ENCODE results near the gene DUSP2.
"Not testable (repeated sequence)": the region's sequence is repeated elsewhere in the genome, so short reads cannot be mapped to it uniquely, and the experiment has no call there.

DUSP2 gene

GRCh38 chr2:96161898-96162297 is 16.7 kb upstream of the DUSP2 start:
- no peak for DNase-seq

- DNase-seq, result not testable (repeated sequence)
Observed at GRCh38 chr2:96160366-96160765, 15.1 kb upstream of the DUSP2 start.

- DNase-seq, result peak; percentile 49 to 69
Observed at GRCh38 chr2:96159084-96159830, 14.0 kb upstream of the DUSP2 start.

GRCh38 chr2:96158554-96158940 is 13.3 kb upstream of the DUSP2 start:
- DNase-seq, result no peak

GRCh38 chr2:96157649-96158553 is 12.7 kb upstream of the DUSP2 start:
- DNase-seq, result peak; percentile 97 to 98

GRCh38 chr2:96156926-96157648 is 11.8 kb upstream of the DUSP2 start:
- peak in 1 of 2 donors; percentile 41 for DNase-seq

GRCh38 chr2:96156011-96156820 is 11.0 kb upstream of the DUSP2 start:
- peak; percentile 60 for DNase-seq

GRCh38 chr2:96154506-96155380 is 9.5 kb upstream of the DUSP2 start:
- no peak for DNase-seq

- DNase-seq, result no peak
Observed at GRCh38 chr2:96153991-96154431, 8.8 kb upstream of the DUSP2 start.

GRCh38 chr2:96153291-96153713 is 8.1 kb upstream of the DUSP2 start:
- DNase-seq, result no peak

- DNase-seq, result no peak
Observed at GRCh38 chr2:96152304-96153161, 7.3 kb upstream of the DUSP2 start.

GRCh38 chr2:96151595-96152303 is 6.5 kb upstream of the DUSP2 start:
- DNase-seq, result no peak

- DNase-seq, result no peak
Observed at GRCh38 chr2:96150791-96151594, 5.8 kb upstream of the DUSP2 start.

- no peak for DNase-seq
Observed at GRCh38 chr2:96150007-96150640, 4.9 kb upstream of the DUSP2 start.

- peak; percentile 96 to 98 for DNase-seq
Observed at GRCh38 chr2:96148410-96149217, 3.4 kb upstream of the DUSP2 start.

GRCh38 chr2:96147593-96148201 is 2.5 kb upstream of the DUSP2 start:
- DNase-seq, result peak in 1 of 2 donors; percentile 46
